Pancreas (tissue), 10 donors: ENCODE results near the gene VPS52. TPM values are rescaled to one million over a fixed set of nuclear protein-coding genes. Genes with fewer than 3 reads are reported as not detected.

Experiments used
- ATAC-seq, 4 donors: fragments of 200-7000 bp; cut with Tn5 transposase; one replicate each; pipeline versions ENCODE4 v1.8.0 to v1.9.1; 2020; ENCODE audit warnings: mild to moderate bottlenecking in 4 of 4, moderate library complexity in 4 of 4
- DNase-seq, 6 donors: peaks; one replicate each; pipeline ENCODE4 v3.0.0-alpha.2; 2020
- FAIRE-seq: peaks from 2 replicates; lab custom pipeline; 2012; peaks lifted over from hg19 to GRCh38; lab: Jason Lieb, UNC
- H3K27ac ChIP-seq, 4 donors: fragments of 200-600 bp; sonication (generic); 1 replicate in 3 of 4; 2 replicates in 1 of 4; pipeline versions ENCODE4 v1.5.0 to v1.8.0; 2020
- H3K27me3 ChIP-seq, 4 donors: fragments of 200-600 bp; one replicate each; pipeline ENCODE4 v1.8.0; 2021
- H3K36me3 ChIP-seq, 3 donors: fragments of 200-600 bp; sonication (generic) in 1 of 3; one replicate each; pipeline versions ENCODE4 v1.5.0 to v1.8.0; 2020 to 2021
- H3K4me1 ChIP-seq, 3 donors: fragments of 200-600 bp; one replicate each; pipeline ENCODE4 v1.8.0; 2021
- H3K4me3 ChIP-seq, 4 donors: fragments of 200-600 bp; sonication (generic) in 2 of 4; one replicate each; pipeline versions ENCODE4 v1.5.0 to v1.8.0; 2020 to 2021
- H3K9me3 ChIP-seq, 4 donors: fragments of 200-600 bp; one replicate each; pipeline ENCODE4 v1.8.0; 2021
- WGBS, 2 donors: extraction: QIAGEN DNeasy Blood & Tissue Kit; methylation state at CpG; one replicate each; pipeline ENCODE4 v1.1.7; 2013; 5-methylcytosine and 5-hydroxymethylcytosine counted together
- intact Hi-C, 3 donors: fragments of 100-400 bp; cut with DNase I; formaldehyde crosslinking; loops; one replicate each; pipeline versions ENCODE4 v1.11.1 to v1.14.2; 2022
- polyA plus RNA-seq, 2 donors: library from polyadenylated mRNA; stranded (reverse); fragments of 200-250 nt; gene quantifications; one replicate each; pipeline ENCODE4 v1.2.3, GENCODE V29; 2013
- total RNA-seq, 6 donors: library from RNA; stranded (reverse); fragmentation: NEBNext Ultra II Directional in 4 of 6; extraction: Animal tissue kit (Norgen Biotek cat#: 25700) in 4 of 6; gene quantifications; one replicate each; pipeline versions ENCODE4 v1.2.1 to v1.2.4, GENCODE V29; 2021 to 2023
- TF ChIP-seq, protein P1 (sequence below), 4 donors: fragments of 200-600 bp; sonication (generic) in 3 of 4; IDR thresholded peaks; one replicate each; pipeline versions ENCODE4 v1.5.0 to v1.8.0; 2021; ENCODE audit warnings: antibody characterized with exemption in 4 of 4
- donor health status: healthy with polysubstance abuse.
- donor health status: DM: no; HTN: no; CAD: no; lungs with moderate emphysema.
- donor health status: DM: no; HTN: no; CAD: no.
- donor health status: control.
- donor health status: control.
- donor health status: Bipolar disorder and iron deficiency.
- donor health status: DM: yes; HTN: yes; CAD: no.
- donor health status: DM: no; HTN: no; CAD: no.
- donor health status: DM: no; HTN: no; CAD: no.
- donor health status: DM: yes; HTN: yes; CAD: no.

Gene VPS52
- total and polyA plus RNA-seq, 8 donors, result 23.2 to 62.2 (median 30.0) TPM

DNA sequence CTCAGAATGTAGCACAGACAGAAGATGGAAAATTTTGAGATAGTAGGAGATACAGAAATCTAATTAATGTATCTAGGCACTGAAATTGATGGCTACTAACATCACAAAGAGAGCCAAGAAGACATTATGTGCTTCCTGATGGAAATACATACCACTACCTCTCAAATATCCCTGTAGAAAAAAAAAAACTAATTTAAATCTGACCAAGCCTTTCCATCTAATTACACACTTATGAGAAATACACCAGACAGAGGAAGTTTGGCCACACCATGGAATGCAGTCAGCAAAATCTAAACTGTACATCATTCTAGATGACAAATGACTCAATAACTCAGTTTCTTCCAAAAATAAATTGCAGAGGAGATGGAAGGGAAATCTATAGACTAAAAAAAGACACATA lies 18.9 kb downstream of the VPS52 start:
- no peak for FAIRE-seq
- Histone ChIP-seq H3K9me3 (no peaks in the 10 kb centered on the region), H3K4me1 (peaks cover 0 to 6% (median 0%) of the 10 kb centered on the region in 3 donors), H3K27ac (no peak overlapping the region), H3K27me3 (no peaks in the 10 kb centered on the region), H3K36me3 (peaks cover 0 to 9% (median 5%) of the 10 kb centered on the region in 3 donors), H3K4me3 (no peak overlapping the region)
- ATAC-seq, result no peak
- no peak for DNase-seq
- TF ChIP-seq, protein P1, sequence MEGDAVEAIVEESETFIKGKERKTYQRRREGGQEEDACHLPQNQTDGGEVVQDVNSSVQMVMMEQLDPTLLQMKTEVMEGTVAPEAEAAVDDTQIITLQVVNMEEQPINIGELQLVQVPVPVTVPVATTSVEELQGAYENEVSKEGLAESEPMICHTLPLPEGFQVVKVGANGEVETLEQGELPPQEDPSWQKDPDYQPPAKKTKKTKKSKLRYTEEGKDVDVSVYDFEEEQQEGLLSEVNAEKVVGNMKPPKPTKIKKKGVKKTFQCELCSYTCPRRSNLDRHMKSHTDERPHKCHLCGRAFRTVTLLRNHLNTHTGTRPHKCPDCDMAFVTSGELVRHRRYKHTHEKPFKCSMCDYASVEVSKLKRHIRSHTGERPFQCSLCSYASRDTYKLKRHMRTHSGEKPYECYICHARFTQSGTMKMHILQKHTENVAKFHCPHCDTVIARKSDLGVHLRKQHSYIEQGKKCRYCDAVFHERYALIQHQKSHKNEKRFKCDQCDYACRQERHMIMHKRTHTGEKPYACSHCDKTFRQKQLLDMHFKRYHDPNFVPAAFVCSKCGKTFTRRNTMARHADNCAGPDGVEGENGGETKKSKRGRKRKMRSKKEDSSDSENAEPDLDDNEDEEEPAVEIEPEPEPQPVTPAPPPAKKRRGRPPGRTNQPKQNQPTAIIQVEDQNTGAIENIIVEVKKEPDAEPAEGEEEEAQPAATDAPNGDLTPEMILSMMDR (IDR thresholded peaks at IDR 0.05), result no peak
- intact Hi-C loops, result no loop called here

DNA sequence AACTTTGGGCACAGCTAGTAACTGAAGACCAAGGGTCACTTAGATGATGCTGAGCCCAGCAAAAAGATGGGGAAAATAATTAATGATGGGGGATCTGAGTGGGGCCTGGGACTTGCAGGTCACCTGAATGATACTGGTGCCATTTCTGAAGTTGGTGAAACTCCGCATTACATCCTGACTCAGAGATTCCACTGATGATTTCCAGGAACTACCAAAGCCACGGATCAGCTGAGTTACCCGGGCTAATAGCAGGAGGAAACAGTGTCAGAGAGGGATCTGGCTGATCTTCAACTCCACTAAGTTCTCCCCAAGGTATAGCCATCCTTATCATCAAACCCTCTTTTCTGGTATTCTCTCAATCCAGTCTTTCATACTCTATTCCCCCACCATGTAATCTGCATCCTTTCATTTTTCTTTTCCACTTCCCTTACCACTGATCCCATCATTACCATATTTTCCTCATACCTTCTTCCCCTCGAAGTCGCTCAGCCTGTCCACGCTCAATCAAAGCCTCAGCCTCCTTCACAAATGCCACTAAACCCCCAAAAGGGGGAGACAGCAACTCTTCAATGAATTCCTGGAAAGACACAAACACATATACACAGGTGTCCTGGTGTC lies 20.2 kb downstream of the VPS52 start:
- TF ChIP-seq, protein P1 (IDR thresholded peaks at IDR 0.05), result no peak
- whole genome bisulfite sequencing, 2 donors, result 81 to 88% methylated on average over 6 of the region's 6 CpGs
- FAIRE-seq, result no peak

GRCh38 chr6:33250731-33251130 lies 20.9 kb downstream of the VPS52 start:
- TF ChIP-seq, protein P1 (IDR thresholded peaks at IDR 0.05), result no peak
- peaks cover 0 to 6% (median 0%) of the 10 kb centered on the region in 3 donors for H3K4me1 ChIP-seq
- FAIRE-seq (no peak), ATAC-seq (no peak), DNase-seq (no peak)
- H3K9me3 ChIP-seq, result no peaks in the 10 kb centered on the region
- no peaks in the 10 kb centered on the region for H3K27me3 ChIP-seq
- intact Hi-C loops, result no loop called here
- H3K27ac ChIP-seq, result no peak overlapping the region
- peaks cover 0 to 5% (median 0%) of the 10 kb centered on the region in 3 donors for H3K36me3 ChIP-seq
- WGBS, 2 donors, result 93 to 96% methylated on average over 13 of the region's 13 CpGs
- no peak overlapping the region for H3K4me3 ChIP-seq

More for the DNA sequence above, 20.2 kb downstream of the VPS52 start:
- Histone ChIP-seq H3K4me1 (peaks cover 0 to 6% (median 0%) of the 10 kb centered on the region in 3 donors), H3K27ac (no peak overlapping the region), H3K9me3 (no peaks in the 10 kb centered on the region), H3K36me3 (peaks cover 0 to 5% (median 0%) of the 10 kb centered on the region in 3 donors), H3K27me3 (no peaks in the 10 kb centered on the region), H3K4me3 (no peak overlapping the region)
- intact Hi-C loops, result no loop called here
- ATAC-seq (no peak), DNase-seq (no peak)

GRCh38 chr6:33249732-33250630 lies 21.7 kb downstream of the VPS52 start:
- DNase-seq, result peak in 5 of 6 donors; percentile 21 to 62 (median 35)
- no peak for FAIRE-seq
- 13 to 20% methylated on average over 15 of the region's 15 CpGs for WGBS, 2 donors
- peak overlapping the region; percentile 24 to 54 (median 38) for H3K4me3 ChIP-seq
- ATAC-seq, result no peak
- no peaks in the 10 kb centered on the region for H3K9me3 ChIP-seq
- H3K27me3 ChIP-seq, result no peaks in the 10 kb centered on the region
- peak overlapping the region; percentile 73 to 87 (median 80) for H3K27ac ChIP-seq
- intact Hi-C loops, result loop anchor here in 2 of 3 donors (5.0 kb wide), 2 partner anchors 88 to 238 kb away; no protein-coding TSS in a partner anchor
- TF ChIP-seq, protein P1 (IDR thresholded peaks at IDR 0.05), result no peak
- H3K36me3 ChIP-seq, result peaks cover 0 to 3% (median 0%) of the 10 kb centered on the region in 3 donors
- peaks cover 0 to 6% (median 0%) of the 10 kb centered on the region in 3 donors for H3K4me1 ChIP-seq
